Thyroid gland (tissue), 4 donors: Measurements from ENCODE around the gene CROT.

ENCODE experiments used
- POLR2A ChIP-seq, 2 donors: fragments of 450-650 bp; IDR thresholded peaks; one replicate each; pipeline ENCODE4 v1.6.1; 2017; ENCODE audit warnings: antibody characterized with exemption in 2 of 2, mild to moderate bottlenecking in 2 of 2, moderate library complexity in 1 of 2
- TF ChIP-seq, protein P1 (sequence below), 6 experiments: fragments of 200-600 bp in 3 of 6; fragments of 450-650 bp in 3 of 6; sonication (generic) in 3 of 6; IDR thresholded peaks; one replicate each; pipeline ENCODE4 v1.5.1; 2016 to 2019; ENCODE audit warnings: antibody characterized with exemption in 6 of 6, mild to moderate bottlenecking in 2 of 6, inconsistent platforms in 1 of 6, moderate library complexity in 1 of 6

DNA sequence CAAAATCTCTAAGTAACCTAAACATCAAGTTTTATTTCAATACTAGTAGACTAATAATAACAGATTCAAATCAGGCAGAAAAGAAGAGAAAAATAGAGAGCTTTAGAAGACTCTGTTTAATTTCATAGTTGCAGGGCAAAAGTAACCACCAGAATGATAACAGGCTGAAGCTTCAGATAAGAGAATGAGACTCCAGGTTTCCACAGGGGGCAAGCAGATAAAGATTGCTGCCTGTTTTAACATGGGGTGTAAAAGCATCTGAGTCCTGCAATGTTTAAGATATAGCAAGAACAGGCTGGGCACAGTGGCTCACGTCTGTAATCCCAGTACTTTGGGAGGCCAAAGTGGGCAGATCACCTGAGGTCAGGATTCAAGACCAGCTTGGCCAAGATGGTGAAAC lies 11.0 kb downstream of the CROT start:
- no peak for TF ChIP-seq POLR2A (IDR thresholded peaks at IDR 0.05)
- TF ChIP-seq, protein P1, sequence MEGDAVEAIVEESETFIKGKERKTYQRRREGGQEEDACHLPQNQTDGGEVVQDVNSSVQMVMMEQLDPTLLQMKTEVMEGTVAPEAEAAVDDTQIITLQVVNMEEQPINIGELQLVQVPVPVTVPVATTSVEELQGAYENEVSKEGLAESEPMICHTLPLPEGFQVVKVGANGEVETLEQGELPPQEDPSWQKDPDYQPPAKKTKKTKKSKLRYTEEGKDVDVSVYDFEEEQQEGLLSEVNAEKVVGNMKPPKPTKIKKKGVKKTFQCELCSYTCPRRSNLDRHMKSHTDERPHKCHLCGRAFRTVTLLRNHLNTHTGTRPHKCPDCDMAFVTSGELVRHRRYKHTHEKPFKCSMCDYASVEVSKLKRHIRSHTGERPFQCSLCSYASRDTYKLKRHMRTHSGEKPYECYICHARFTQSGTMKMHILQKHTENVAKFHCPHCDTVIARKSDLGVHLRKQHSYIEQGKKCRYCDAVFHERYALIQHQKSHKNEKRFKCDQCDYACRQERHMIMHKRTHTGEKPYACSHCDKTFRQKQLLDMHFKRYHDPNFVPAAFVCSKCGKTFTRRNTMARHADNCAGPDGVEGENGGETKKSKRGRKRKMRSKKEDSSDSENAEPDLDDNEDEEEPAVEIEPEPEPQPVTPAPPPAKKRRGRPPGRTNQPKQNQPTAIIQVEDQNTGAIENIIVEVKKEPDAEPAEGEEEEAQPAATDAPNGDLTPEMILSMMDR (IDR thresholded peaks at IDR 0.05): no peak
